Umbilical cord (tissue), 2 donors: ENCODE data around the gene HPS1. TPM values are rescaled to one million over a fixed set of nuclear protein-coding genes. Genes with fewer than 3 reads are reported as not detected.

Experiments
- DNase-seq: peaks from one replicate; pipeline ENCODE4 v3.0.0-alpha.2; 2015; ENCODE audit warnings: low spot score
- total RNA-seq: library from RNA; depleted of rRNA; stranded (reverse); fragments of >200 nt; gene quantifications from one replicate; pipeline ENCODE4 v1.2.3, GENCODE V29; 2014; ENCODE audit warnings: low replicate concordance; ENCODE audit not compliant: insufficient read depth

HPS1 gene
- total RNA-seq, 1 donor from 2014 or later = 12.8 TPM

DNA sequence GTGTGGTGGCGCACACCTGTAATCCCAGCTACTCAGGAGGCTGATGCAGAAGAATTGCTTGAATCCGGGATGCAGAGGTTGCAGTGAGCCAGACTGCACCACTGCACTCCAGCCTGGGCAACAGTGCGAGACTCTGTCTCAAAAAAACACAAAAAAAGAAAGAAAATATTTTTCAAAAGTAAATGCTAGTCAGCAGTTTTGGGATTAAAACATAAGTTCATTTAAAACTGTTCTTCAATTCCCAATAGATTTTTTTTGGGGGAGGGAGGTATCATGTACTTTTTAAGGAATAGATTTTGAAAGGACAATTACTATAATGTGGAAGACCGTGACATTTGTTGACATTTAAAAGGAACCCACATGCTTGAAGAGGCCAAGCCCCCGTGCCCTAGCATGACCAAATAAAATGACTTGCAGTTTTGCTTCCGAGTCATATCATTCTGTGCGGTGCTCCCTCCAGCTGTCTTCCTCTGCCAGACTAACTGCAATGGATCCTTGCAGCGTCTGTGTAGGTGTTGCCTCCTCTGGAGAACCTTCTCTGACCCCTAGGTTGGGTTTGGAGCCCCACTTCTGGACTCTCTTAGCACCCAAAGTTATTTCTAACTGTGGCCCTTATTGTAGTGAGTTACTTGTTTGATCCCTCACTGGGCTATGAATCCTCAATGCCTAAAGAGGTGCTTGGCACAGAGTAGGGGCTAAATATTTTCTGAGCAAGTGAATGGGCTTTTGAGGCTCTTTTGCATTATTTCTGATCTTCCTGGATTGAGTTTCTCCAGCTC lies 17.4 kb upstream of the HPS1 start:
- DNase-seq = no peak

- DNase-seq = no peak
These were observed 16.3 kb upstream of the HPS1 start for GRCh38 chr10:98463016-98463415.

DNA sequence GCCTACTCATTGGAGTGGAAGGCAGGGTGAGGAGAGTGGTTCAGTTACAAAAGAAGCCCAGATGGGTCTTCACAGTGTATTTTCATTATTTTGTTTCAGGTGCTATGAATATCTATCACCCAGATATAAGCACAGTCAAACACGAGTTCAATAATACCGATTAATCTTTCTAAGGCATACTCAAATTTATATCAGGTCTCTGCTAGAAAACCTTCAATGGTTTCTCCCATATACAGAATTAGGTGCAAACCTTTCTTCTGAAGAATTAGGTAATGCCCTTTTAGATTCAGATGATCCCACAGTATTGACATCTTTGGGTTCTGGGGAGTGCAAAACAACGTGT lies 14.7 kb upstream of the HPS1 start:
- DNase-seq = no peak

DNA sequence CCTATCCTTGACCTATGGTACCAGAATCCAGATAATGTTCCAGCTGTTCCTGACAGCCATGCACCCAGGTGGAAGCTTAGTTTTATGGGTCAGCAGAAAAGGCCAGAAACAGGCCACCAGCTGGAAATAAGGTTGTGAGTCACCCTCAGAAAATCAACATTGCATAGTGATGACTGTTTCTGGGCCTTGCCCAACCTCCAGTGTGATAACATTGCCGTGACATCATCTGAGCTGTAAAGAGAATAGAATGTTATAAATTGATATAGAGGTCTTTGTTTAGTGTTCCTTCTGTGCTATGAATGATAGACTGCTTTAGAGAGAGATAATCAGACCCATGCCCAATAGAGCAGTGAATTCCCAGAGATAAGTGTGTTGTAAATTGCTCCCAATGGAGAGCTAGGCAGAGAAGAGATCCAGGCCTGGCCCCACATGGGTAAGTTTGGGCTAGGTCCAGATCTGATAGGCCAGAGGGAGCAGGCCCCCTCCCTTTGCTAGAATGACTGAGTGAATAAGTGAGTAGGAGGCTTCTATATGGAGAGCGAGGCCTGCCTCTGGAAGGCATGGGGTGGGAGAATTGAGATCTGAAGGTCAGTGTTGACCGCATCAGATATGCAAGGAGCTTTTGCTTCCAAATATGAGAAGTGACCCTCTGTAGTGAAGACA lies 14.2 kb upstream of the HPS1 start:
- DNase-seq = peak; percentile 92

DNA sequence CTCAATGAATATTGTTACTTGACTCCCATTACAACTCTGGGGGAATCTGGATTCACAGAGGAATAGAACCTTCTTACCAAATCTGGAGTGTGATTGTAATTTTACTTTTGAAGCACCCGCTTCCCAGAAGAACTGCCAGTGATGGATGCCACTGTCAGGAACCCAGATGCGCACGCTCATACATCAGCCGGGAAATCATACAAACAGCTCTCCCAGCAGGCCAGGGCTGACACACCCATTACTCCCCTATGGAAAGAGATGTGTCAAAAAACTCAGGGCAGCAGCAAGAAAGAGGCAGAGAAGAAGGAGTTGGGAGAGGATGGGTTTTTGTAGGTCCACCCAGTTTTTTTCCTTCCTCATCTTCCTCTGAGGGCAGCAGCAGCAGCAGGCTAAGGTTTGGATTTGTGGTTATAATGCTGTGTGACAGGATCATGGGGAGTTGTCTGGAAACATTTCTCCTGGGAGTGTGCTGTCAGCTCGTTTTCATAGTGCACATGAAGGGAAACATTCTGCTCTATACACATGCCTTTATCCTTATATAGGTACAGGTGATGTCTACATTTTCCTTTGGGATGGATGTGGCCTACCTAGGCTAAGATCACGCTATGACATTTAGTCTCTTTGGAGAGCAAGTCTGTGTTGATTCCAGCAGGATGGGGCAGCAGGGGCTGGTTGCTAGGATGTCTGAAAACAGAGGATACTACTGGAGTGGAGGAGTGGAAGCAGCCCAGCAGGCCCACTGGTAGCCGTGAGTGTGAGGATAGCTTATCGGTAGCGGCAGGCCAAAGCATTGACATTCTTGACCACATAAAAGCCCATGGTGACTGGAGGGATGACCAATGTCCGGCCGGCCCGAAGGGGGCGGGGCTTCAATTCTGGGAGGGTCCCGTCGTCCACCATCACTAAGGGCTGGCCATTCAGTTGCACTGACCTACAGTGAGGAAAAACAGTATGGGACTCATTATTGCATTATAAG lies 12.4 kb upstream of the HPS1 start:
- no peak for DNase-seq

- DNase-seq = no peak
These were observed 11.0 kb upstream of the HPS1 start for GRCh38 chr10:98457721-98458120.

DNA sequence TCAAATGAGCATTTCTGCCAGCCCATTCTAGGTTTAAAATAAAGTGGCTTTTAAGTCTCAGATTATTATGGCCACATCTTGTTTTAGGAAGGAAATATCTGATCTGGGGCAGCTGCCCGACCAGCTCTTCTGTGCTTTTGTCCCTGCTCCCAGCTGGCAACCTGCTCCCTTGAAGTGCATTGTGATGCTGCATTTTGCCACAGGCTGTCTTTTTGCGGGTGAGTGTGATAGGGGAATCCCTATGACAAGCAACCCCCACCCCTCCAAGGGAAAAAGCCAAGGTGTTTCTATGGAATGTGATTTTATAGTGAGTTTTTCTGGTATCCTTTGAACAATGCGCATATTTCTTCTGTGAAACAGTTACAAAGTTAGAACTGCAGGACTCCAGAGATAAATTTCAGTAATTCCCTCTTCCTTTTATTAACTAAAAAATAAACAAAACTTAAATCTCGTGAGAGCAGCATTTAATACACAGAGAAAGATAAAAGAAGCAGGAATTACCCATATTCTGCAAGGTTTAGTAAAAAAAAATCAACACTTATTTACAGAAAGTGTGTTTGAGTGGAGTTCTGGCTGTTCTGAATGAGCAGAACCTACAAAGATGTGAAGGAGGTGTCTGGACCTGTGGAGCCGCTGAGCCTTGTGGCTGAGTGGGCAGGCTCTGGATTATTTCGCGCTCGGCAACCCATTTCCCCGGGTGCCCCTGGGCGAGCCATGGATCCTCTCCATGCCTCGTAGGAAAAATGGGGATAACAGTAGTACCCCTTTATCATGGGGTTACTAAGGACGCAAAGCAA lies 10.1 kb upstream of the HPS1 start:
- DNase-seq = no peak

DNA sequence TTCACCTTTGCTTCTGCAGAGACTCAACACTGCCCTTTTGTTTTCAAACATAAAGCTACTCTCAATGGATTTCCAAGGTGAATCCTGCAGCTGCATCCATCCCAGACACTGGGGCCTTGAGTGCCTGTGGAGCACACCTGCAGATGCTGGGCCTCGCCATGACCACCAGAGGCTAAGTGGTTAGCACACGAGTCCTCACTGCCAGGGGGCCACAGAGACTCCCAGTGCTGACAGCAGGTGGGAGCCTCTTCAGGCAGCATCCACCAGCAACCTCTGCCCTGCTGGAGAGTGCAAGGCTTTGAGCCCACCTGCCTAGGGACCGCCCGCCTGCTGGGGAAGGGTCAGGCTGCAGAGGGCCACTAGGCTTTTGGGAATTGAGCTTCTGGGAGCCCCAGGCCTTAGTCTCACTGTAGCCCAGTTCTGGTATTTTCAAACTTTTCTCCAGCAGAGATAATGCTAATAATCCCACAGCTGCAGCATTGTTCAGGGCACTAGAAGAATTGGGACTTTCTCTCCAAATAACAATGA lies 9.4 kb upstream of the HPS1 start:
- DNase-seq = no peak

- DNase-seq = no peak
These were observed 7.0 kb upstream of the HPS1 start for GRCh38 chr10:98453729-98454128.

DNA sequence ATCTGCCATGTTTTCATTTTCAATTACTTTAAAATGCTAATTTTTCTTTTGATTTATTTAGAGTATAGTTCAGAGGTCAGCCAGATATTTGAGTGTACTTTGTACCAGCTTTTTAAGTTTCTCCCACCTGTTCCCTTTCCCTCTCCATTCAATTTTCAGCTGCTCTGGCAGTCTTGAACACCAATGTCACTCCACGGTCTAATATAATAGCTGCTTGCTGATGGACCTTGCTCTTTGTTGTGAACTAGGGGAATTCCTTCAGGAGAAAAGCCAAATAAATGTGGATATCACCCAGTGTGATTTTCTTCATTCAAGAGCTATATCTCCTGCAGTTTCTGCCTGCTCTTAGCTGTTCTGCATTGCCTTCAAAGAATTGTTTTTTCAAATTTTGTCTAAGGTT lies 3.9 kb upstream of the HPS1 start:
- DNase-seq = no peak

- DNase-seq = no peak
These were observed 2.6 kb upstream of the HPS1 start for GRCh38 chr10:98449287-98449686.

- no peak for DNase-seq
These were observed 529 bp downstream of the HPS1 start for GRCh38 chr10:98446151-98446660.

GRCh38 chr10:98445200-98445812 lies 1.4 kb downstream of the HPS1 start:
- no peak for DNase-seq

GRCh38 chr10:98444314-98445006 lies 2.3 kb downstream of the HPS1 start:
- DNase-seq = no peak

GRCh38 chr10:98438715-98439114 lies 8.0 kb downstream of the HPS1 start:
- no peak for DNase-seq

DNA sequence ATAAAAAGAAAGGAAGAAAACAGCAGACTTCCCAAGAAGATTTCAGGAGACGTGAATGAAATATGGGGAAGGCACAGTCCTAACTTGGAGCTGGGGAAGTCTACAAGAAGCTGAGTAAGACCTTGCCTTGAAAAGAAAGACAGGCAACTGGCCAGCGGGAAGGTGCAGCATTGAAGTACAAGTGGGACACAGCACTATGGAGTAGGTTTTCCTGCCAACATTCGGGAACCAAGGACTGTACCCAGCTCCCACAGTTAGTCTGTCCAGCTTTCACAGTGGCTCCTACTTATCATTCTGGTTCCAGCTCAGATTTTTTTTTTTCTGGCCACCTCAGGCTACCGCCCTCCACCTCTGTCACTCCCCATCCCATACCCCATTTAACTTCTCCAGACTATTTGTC lies 10.0 kb downstream of the HPS1 start:
- no peak for DNase-seq

DNA sequence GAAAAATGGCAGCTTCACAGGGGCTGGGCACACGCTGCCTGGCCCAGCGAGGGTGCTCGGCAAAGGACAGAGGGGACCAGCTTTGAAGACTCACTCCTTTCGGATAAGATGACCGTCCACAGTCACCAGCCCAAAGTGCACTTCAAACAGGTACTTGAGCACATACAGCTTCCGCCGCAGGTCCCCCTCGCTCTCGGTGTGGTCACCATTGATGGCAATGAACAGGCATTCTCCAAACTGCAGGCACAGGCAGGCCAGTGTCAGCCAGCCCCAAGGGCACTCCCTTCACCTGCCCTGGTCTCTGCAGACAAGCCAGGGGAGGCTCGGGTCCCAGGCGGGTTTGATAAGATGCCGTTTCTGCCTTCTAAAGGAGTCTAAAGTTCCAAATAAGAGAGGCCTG lies 11.6 kb downstream of the HPS1 start:
- DNase-seq = no peak

DNA sequence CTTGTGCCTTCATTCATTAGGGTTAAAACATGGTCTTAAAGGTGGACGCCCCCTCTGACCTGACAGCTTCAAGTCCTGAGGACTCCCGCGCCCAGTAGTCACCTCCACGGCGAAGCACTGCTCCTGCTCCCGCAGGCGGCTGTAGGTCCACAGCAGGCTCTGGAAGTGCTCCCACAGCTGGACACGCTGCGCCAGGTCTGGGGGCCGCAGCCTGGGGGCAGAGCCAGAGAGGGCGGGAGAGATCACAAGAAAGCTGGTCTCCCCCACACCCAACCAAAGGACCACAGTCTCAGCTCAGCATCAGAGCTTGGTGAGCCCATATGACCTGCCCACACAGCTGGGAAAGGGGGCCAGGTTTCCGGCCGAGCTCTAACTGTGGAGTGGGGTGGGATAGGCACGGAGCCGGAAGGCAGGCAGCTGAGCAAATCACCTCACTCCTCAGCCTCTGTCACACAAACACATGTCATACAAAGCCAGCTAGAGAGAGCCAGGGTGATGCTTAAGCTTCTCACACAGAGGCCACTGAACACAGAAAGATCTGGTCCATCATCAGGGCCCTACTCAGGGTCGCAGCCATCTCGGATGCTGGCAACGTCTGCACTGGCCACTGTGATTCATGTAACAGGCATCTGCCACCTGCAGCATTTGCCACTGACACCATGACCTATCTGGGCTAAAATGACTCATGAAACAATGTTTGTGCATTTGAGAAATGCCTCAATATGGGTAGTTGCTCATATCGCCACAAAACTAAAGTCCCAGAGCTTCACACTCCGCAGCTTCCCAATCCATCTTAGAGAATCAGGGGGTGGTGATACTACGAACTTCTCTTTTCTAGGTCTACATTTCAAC lies 12.6 kb downstream of the HPS1 start:
- DNase-seq = no peak

- DNase-seq = no peak
These were observed 13.4 kb downstream of the HPS1 start for GRCh38 chr10:98433371-98433770.
